Measurements from ENCODE around the gene PHRF1. TPM values are rescaled to one million over a fixed set of nuclear protein-coding genes. Genes with fewer than 3 reads are reported as not detected.

Gene PHRF1
- total and polyA plus RNA-seq, 2 of the 4 experiments (the other 2 are of a cell fraction), result 10.9 to 17.5 TPM

DNA sequence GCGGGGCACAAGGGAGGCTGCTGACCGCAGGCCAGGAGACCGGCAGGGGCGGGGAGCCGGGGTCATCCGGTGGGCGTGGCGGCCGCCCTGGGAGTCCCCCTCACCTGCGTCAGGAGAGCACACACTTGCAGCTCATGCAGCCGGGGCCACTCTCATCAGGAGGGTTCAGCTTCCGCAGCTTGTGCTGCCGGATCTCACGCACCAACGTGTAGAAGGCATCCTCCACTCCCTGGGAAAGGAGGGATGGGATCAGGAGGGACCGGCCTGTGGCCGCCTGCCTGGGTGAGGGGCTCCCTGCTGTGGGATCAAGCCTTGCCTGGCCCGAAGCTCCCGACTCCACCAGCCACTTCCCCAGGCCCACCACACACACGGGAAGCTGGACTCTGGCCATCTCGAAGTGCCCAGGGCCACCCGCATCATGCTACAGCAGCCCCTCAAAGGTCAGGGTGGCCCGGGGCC is 43.7 kb upstream of the PHRF1 start (continued):
- TF ChIP-seq NFE2L2 (IDR thresholded peaks at IDR 0.05; ENCODE audit: low read depth, low read length), result no peak
- no peak for TF ChIP-seq MXI1 (IDR thresholded peaks at IDR 0.05; ENCODE audit: borderline replicate concordance, low read depth, low read length)
- no peak for TF ChIP-seq BHLHE40 (IDR thresholded peaks at IDR 0.05; ENCODE audit: low read depth, low read length)
- no peak for TF ChIP-seq CEBPB (IDR thresholded peaks at IDR 0.05; ENCODE audit: low read depth, low read length)

DNA sequence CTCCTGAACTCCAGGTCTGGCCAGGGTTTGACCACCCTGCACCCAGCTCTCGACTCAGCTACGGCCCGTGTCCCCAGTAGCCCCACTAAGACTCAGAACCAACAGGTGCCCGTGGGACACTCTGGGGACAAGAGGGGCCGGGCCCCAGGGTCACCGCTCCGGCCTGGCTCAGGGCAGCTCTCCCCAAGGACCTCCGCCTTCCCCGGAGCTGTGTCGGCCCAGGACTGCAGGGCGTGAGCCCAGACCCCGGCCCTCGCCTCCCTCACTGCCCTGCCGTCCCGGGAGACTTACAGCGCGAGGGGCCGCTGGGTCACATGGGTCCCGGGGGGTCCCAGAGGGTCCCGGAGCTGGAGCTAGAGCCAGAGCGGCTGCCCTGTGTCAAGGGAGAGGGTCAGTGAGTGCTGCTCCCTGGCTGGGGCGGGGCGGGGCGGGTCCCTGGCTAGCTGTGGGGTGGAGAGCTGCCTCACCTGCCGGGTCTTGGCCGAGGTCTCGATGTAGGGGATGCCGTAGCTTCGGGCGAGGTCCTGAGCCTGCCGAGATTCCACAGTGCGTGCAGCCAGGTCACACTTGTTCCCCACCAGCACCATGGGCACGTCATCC is 43.2 kb upstream of the PHRF1 start:
- intact Hi-C loops (cut with micrococcal nuclease), result no loop called here

More for the DNA sequence above, 43.2 kb upstream of the PHRF1 start:
- BruUV-seq (replicated peaks), result no TSS peak
- ChIA-PET CTCF (no interaction called here), POLR2A (ENCODE audit: unreplicated experiment) (no interaction called here)
- Histone ChIP-seq H3K18ac (ENCODE audit: low read depth, low read length) (no peak overlapping the region), H3K14ac (replicated peaks; ENCODE audit: low read depth, low read length) (no peak overlapping the region), H4K20me1 (ENCODE audit: insufficient read depth, low read length) (peaks cover 24% of the 10 kb centered on the region), H2AK5ac (ENCODE audit: low read depth, low read length) (0 out of 2 replicates have a peak overlapping the region, but pooled peaks have one; percentile 39), H3K4ac (ENCODE audit: low read depth, low read length) (no peak overlapping the region), H3K4me3 (ENCODE audit: insufficient read depth, low read depth, low read length) (no peak overlapping the region), H3K9me1 (ENCODE audit: insufficient read depth, low read length) (peaks cover 3% of the 10 kb centered on the region; the same call in 1 of the 2 replicates), H3K36me3 (ENCODE audit: control insufficient read depth, insufficient read depth, low read length) (peaks cover 24% of the 10 kb centered on the region; the same call in 1 of the 2 replicates), H2AFZ (replicated peaks; ENCODE audit: low read length, poor library complexity) (no peak overlapping the region), H2BK120ac (ENCODE audit: low read depth, low read length) (no peak overlapping the region), H3K56ac (ENCODE audit: extremely low read depth, insufficient read depth, low read length) (no peak overlapping the region), H4K8ac (ENCODE audit: low read depth in 2 of 2, low read length in 2 of 2) (no peak overlapping the region), H3K4me1 (ENCODE audit: control insufficient read depth, insufficient read depth, low read length) (peaks cover 16% of the 10 kb centered on the region), H4K5ac (ENCODE audit: low read depth, low read length) (no peak overlapping the region), H2BK20ac (ENCODE audit: low read depth, low read length) (no peak overlapping the region), H2AK9ac (replicated peaks; ENCODE audit: low read depth, low read length, poor library complexity) (no peak overlapping the region), H4K91ac (ENCODE audit: insufficient read depth, low read depth, low read length) (no peak overlapping the region), H3K27me3 (ENCODE audit: control insufficient read depth, insufficient read depth, low read length) (no peaks in the 10 kb centered on the region), H2BK5ac (ENCODE audit: low read depth, low read length, poor library complexity, severe bottlenecking) (no peak overlapping the region), H3K23ac (ENCODE audit: low read depth, low read length) (no peak overlapping the region), H3K79me1 (ENCODE audit: low read depth in 1 of 2, low read length in 2 of 2) (peaks cover 3 to 26% of the 10 kb centered on the region in 2 experiments; a peak in 3 of 4 replicates), H3K4me2 (ENCODE audit: low read depth, low read length) (no peak overlapping the region), H3K9ac (ENCODE audit: low read depth, low read length) (no peak overlapping the region), H3K27ac (ENCODE audit: insufficient read depth, low read length) (no peak overlapping the region), H3K9me3 (ENCODE audit: control insufficient read depth, insufficient read depth, low read length) (no peaks in the 10 kb centered on the region), H2BK15ac (ENCODE audit: low read depth, low read length) (no peak overlapping the region)
- dilution Hi-C loops (cut with HindIII; ENCODE audit: low sequenced_read_pairs, unreplicated experiment) (no loop called here), in situ Hi-C loops (cut with MboI; ENCODE audit: low sequenced_read_pairs) (no loop called here)
- no peak for ATAC-seq (ENCODE audit: low read depth)
- TF ChIP-seq FOS (IDR thresholded peaks at IDR 0.05; ENCODE audit: low read depth, low read length) (no peak), BHLHE40 (IDR thresholded peaks at IDR 0.05; ENCODE audit: low read depth, low read length) (no peak), CEBPB (IDR thresholded peaks at IDR 0.05; ENCODE audit: low read depth, low read length) (no peak), POLR2A (IDR thresholded peaks at IDR 0.05; ENCODE audit: low read depth, low read length) (no peak)
- TF ChIP-seq, protein P1, sequence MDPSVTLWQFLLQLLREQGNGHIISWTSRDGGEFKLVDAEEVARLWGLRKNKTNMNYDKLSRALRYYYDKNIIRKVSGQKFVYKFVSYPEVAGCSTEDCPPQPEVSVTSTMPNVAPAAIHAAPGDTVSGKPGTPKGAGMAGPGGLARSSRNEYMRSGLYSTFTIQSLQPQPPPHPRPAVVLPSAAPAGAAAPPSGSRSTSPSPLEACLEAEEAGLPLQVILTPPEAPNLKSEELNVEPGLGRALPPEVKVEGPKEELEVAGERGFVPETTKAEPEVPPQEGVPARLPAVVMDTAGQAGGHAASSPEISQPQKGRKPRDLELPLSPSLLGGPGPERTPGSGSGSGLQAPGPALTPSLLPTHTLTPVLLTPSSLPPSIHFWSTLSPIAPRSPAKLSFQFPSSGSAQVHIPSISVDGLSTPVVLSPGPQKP (IDR thresholded peaks at IDR 0.05; ENCODE audit: borderline replicate concordance, low read depth, low read length), result no peak
- TF ChIP-seq, protein P2, sequence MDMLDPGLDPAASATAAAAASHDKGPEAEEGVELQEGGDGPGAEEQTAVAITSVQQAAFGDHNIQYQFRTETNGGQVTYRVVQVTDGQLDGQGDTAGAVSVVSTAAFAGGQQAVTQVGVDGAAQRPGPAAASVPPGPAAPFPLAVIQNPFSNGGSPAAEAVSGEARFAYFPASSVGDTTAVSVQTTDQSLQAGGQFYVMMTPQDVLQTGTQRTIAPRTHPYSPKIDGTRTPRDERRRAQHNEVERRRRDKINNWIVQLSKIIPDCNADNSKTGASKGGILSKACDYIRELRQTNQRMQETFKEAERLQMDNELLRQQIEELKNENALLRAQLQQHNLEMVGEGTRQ (IDR thresholded peaks at IDR 0.05; ENCODE audit: low read depth, low read length), result no peak
- TF ChIP-seq, protein P3, sequence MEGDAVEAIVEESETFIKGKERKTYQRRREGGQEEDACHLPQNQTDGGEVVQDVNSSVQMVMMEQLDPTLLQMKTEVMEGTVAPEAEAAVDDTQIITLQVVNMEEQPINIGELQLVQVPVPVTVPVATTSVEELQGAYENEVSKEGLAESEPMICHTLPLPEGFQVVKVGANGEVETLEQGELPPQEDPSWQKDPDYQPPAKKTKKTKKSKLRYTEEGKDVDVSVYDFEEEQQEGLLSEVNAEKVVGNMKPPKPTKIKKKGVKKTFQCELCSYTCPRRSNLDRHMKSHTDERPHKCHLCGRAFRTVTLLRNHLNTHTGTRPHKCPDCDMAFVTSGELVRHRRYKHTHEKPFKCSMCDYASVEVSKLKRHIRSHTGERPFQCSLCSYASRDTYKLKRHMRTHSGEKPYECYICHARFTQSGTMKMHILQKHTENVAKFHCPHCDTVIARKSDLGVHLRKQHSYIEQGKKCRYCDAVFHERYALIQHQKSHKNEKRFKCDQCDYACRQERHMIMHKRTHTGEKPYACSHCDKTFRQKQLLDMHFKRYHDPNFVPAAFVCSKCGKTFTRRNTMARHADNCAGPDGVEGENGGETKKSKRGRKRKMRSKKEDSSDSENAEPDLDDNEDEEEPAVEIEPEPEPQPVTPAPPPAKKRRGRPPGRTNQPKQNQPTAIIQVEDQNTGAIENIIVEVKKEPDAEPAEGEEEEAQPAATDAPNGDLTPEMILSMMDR (conservative IDR thresholded peaks at IDR 0.05; ENCODE audit: low read depth, low read length), result no peak
- no peak for DNase-seq
- WGBS, 2 experiments (ENCODE audit: extremely low coverage in 2 of 2, insufficient read length in 1 of 2), result 97% methylated on average over 20 of the region's 33 CpGs; no CpG with 5 or more reads in 1 of the 2 experiments

Data from IMR-90 (cell line).